Activated CD4-positive, CD25-positive, alpha-beta regulatory T cell treated with anti-CD3 and anti-CD28 coated beads, Interleukin-2, amount 50 U/mL, for 24 hours (primary cell): ENCODE results near the gene FGF12.

ENCODE experiments used
- ATAC-seq, 2 donors: fragments of 150-1000 bp; cut with Tn5 transposase; one replicate each; pipeline ENCODE4 v1.10.0; 2021; ENCODE audit warnings: mild to moderate bottlenecking in 1 of 2, moderate library complexity in 1 of 2

Gene FGF12

GRCh38 chr3:192326656-192327055 lies 400.7 kb downstream of the FGF12 start:
- no peak for ATAC-seq

DNA sequence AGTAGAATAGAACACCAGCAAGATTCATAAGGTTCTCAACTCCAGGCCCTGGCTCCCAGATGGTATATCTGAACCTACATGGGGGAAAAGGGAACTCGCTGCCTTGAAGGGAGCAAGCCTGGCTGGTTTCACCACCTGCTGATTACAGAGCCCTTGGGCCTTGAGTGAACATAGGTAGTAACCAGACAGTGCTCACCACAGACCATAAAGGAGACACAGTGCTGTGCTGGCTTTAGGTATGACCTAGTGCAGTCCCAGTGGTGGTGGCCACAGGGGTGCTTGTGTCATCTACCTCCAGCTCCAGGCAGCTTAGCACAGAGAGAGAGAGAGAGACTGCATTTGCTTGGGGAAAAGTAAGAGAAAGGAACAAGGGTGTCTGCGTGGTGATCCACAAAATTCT lies 409.8 kb downstream of the FGF12 start:
- no peak for ATAC-seq

GRCh38 chr3:192313605-192314004 lies 413.7 kb downstream of the FGF12 start:
- no peak for ATAC-seq

DNA sequence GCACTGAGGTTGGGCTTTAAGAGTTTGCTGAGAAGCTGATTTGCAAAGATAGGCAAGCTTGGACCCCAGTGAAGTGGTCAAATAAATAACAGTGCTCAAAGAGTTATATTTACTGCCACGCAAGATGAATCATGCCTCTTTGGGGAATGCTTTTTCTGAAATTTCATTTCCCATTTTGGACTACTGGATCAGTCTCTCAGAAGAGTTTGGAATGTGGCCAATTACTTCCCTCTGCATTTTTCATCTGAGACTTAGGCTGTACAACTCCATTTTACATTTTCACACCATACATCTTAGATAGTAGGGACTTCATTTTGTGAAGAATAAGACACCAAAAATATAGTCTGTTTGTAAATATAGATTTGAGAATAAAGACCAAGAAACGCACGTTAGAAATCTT lies 419.7 kb downstream of the FGF12 start:
- ATAC-seq: no peak

DNA sequence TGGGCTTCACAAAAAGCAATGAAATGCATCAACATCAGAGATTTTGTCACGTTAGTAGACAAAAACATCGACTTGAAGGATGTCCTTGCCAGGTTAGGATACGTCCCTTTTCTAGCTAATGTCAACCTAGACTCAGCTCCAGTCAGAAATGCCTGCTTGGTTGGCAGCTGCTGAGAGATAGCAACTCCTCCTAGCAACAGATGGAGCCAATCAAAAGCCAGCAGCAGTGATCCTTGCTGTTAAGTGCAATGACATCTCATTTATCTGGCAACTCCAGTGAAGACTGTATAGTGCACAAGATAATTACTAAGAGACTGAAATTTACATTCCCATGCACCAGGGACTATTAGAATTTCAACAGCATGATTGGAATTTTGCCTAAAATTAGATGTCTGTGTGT lies 424.1 kb downstream of the FGF12 start:
- ATAC-seq: no peak

DNA sequence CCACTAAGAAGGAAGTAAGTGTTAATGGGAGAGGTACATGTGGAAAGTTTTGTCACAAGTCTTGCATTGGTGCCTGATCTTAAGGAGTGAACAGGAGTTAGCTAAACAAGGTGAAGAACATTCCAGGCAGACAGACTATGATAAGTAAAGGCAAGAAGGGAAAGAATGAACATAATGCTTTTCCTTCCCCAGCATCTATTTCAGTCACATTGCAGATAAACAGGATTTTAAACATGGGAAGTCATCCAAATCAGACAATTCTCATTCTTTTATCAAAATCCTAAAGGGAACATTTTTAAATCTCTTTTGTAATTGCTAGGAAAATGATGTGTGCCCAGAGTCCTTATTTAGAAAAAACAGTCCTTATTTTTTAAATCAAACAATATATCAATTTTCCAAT lies 424.6 kb downstream of the FGF12 start:
- ATAC-seq: no peak

- no peak for ATAC-seq
Observed at GRCh38 chr3:192299921-192300320, 427.4 kb downstream of the FGF12 start.

DNA sequence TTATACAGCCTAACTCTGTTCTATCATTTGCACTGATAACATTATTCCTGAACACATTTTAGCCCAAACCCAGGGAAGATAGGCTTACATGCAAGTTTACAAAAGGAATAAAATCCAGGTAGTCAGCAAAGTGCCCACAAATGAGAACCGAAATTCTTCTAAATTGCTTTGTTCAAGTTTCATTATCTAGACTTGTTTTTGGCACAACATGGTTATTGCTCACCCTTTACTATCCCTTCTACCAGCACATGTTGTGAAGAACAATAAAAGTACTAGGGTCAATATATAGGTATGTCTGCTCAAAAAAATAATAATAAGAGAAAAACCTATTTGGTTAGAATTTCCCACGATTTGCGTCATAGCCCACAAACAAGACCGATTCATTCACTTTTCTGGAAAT lies 430.5 kb downstream of the FGF12 start:
- no peak for ATAC-seq

DNA sequence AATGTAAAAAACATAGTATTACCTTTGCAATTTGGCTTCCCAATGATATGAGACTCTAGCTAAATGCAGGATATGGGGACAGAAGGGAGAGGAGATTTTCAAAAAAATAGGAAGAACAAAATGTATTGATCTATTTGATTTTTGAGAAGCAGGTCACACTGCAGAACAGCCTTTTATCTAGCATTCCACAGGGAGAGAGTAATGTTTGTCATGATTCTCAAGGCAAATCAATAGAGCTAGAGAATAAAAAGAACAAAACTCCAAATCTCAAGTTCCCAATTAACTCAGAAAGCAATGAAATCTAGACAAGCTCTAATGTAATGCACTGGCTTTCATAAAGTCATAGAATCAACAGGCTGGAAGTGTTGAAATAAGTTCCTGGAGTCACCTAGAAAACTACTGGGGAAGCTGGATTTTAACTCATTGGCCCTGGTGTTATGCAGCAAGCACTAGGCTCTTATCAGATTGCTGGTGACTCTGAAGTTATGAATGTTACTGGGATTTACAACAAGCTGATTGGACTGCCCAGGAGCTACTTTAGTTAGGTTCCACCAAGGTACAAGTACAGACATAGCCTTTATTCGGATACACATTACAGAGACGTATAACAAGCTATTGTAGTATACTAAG lies 442.8 kb downstream of the FGF12 start:
- no peak for ATAC-seq

- ATAC-seq: no peak
Observed at GRCh38 chr3:192281207-192281880, 446.0 kb downstream of the FGF12 start.

GRCh38 chr3:192279664-192280063 lies 447.7 kb downstream of the FGF12 start:
- no peak for ATAC-seq

GRCh38 chr3:192277477-192277876 lies 449.9 kb downstream of the FGF12 start:
- no peak for ATAC-seq

- ATAC-seq: no peak
Observed at GRCh38 chr3:192275741-192276355, 451.5 kb downstream of the FGF12 start.

DNA sequence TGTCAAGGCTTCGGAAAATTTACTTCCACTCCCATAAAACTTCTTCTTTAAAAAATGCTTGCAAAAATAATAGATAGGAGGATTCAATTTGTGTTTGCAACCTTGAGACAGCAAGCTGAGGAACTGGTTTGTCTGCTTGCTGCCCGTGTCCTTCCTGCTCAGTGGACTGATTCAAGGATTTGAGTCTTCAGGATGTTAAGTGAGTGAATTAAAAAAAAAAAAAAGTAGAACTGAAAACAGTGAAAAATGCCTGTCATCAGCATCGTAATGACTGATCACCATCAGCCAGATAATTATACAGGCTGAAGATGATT lies 453.7 kb downstream of the FGF12 start:
- ATAC-seq: no peak

- no peak for ATAC-seq
Observed at GRCh38 chr3:192273001-192273696, 454.2 kb downstream of the FGF12 start.

DNA sequence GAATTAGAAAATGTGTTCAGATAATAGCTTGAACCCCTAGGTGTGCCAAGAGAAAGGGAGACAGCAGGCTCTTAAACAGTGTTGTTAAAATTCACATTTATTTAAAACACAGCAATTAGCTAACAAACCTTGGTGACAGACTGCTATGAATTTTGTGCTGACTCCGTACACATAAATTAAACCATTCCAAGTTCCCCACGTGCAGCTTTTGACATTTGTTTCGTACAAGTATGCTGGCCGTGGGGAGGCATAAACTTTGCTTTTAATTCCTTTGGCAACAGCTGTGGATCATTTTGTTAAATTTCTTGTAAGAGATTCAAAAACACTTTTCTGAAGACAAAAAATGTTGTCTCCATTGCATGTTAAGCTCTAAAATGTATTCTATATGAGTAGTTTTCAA lies 465.3 kb downstream of the FGF12 start:
- ATAC-seq: no peak

- ATAC-seq: no peak
Observed at GRCh38 chr3:192261135-192261534, 466.2 kb downstream of the FGF12 start.

- ATAC-seq: no peak
Observed at GRCh38 chr3:192260116-192261010, 467.0 kb downstream of the FGF12 start.

GRCh38 chr3:192259661-192260060 lies 467.7 kb downstream of the FGF12 start:
- no peak for ATAC-seq

DNA sequence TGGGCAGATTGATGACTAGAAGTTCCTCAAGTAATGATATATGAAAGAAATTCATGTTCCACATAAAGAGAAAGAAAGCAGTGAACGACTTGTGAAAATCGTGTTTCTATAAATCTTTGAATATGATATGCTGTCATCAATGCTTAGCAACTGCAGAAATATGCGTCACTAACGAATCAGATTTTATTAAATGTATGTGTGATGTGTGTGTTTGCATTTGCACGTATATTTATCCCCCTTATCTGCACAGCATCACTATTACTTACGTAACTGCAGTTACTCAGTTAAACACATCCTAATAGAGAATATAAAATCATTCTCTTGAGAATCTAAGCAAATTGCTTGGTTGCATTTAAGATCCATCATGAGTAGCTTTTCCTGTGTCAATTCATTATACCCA lies 468.6 kb downstream of the FGF12 start:
- no peak for ATAC-seq

DNA sequence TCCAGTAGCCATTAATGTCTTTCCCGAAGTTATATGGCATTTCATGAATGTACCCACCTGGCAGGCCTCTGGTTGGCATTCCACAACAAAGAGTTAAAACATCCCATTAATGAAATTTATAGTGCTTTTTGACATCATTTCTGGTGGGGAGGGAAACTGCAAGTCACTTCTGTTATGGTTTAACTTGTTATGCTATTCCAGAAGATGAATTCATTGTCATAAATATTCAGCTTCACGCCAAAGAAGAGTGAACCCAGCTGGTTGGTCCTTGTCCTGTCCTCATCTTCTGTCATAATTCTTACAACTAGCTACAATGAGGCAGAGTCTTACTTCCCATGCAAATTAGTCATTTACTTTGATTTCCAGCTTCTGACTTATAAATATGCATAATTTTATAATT lies 471.5 kb downstream of the FGF12 start:
- no peak for ATAC-seq

DNA sequence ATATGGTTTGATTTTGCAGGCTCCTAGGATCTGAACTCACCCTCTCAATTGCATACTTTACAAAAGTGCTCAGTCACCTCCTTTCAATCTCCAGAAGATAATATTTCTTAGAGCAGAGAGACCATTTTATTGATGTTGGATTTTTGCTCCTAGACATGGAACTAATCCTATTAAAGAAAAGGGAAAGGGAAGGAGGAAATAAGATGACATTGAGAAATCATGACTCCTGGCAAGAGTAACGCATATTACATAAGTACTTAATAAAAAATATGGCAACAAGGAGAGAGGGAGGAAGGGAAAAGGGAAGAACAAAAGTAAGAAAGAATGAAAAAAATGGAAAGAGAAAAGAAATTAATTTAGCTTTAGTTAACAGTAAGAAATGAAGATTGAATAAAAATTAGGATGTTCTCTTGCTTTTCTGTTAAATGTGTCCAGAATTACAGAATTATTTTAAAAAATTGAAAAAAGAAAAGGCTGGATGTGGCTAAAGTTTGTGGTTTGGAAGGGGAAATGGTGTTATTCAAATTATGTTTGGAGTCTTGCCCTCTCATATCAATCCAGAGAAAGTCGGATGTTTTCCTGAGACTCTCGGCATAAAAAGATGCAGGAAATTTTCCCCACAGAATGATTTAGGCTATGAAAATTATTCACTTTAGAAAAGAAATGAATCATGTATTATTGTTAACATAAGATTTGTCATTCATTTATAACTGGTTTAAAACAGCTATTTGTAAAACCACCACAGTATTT lies 474.0 kb downstream of the FGF12 start:
- ATAC-seq: no peak
